ENCODE measurements around the gene MARK2.

MARK2 gene

GRCh38 chr11:63907063-63907462 is 68.2 kb downstream of the MARK2 start:
- no peak for TF ChIP-seq CTCF (conservative IDR thresholded peaks at IDR 0.05; ENCODE audit: low read depth, low read length)
- H3K4me3 ChIP-seq (ENCODE audit: low read length): no peak overlapping the region
- no peak for DNase-seq (ENCODE audit: low read depth)

- H3K4me3 ChIP-seq (ENCODE audit: low read length): no peak overlapping the region
- no peak for TF ChIP-seq CTCF (conservative IDR thresholded peaks at IDR 0.05; ENCODE audit: low read depth, low read length)
- DNase-seq (ENCODE audit: low read depth): no peak
Observed at GRCh38 chr11:63907808-63908530, 69.1 kb downstream of the MARK2 start.

- no peak for DNase-seq (ENCODE audit: low read depth)
- no peak for TF ChIP-seq CTCF (conservative IDR thresholded peaks at IDR 0.05; ENCODE audit: low read depth, low read length)
- no peak overlapping the region for H3K4me3 ChIP-seq (ENCODE audit: low read length)
Observed at GRCh38 chr11:63908631-63909401, 69.9 kb downstream of the MARK2 start.

- H3K4me3 ChIP-seq (ENCODE audit: low read length): no peak overlapping the region
- no peak for DNase-seq (ENCODE audit: low read depth)
- no peak for TF ChIP-seq CTCF (conservative IDR thresholded peaks at IDR 0.05; ENCODE audit: low read depth, low read length)
Observed at GRCh38 chr11:63909591-63910506, 70.9 kb downstream of the MARK2 start.

- DNase-seq (ENCODE audit: low read depth): no peak
- no peak for TF ChIP-seq CTCF (conservative IDR thresholded peaks at IDR 0.05; ENCODE audit: low read depth, low read length)
- no peak overlapping the region for H3K4me3 ChIP-seq (ENCODE audit: low read length)
Observed at GRCh38 chr11:63910675-63911074, 71.8 kb downstream of the MARK2 start.

- TF ChIP-seq CTCF (conservative IDR thresholded peaks at IDR 0.05; ENCODE audit: low read depth, low read length): no peak
- no peak for DNase-seq (ENCODE audit: low read depth)
- no peak overlapping the region for H3K4me3 ChIP-seq (ENCODE audit: low read length)
Observed at GRCh38 chr11:63911440-63911839, 72.5 kb downstream of the MARK2 start.

Measured in retinal pigment epithelial cell (primary cell).